Fibroblast of lung (primary cell): ENCODE measurements around the gene SEL1L2.

Experiments
- CTCF ChIP-seq, 2 donors: IDR thresholded peaks in 1 of 2; conservative IDR thresholded peaks in 1 of 2; 1 replicate in 1 of 2; 2 replicates in 1 of 2; pipeline ENCODE4 v1.5.1; 2011 to 2012; ENCODE audit warnings: low read length in 2 of 2, control low read depth in 1 of 2, inconsistent platforms in 1 of 2, low read depth in 1 of 2, mild to moderate bottlenecking in 1 of 2
- EZH2 ChIP-seq: IDR thresholded peaks from 2 replicates; pipeline ENCODE4 v1.5.1; 2012; ENCODE audit warnings: low read length, control low read depth, mild to moderate bottlenecking; ENCODE audit errors: missing control alignments

DNA sequence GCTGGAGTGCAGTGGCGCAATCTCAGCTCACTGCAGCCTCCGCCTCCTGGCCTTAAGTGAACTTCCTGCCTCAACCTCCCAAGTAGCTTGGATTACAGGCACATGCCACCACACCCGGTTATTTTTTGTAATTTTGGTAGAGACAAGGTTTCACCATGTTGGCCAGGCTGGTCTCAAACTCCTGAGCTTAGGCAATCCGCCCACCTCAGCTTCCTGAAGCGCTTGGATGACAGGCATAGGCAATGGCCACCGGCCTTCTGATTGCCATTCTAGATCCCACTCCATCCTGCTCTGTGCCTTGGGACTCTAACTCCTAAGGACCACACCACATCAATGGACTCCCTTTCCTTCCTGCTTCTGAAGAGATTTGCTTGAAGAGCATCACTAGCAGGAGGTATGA is 60.6 kb downstream of the SEL1L2 start:
- no peak for TF ChIP-seq CTCF (conservative IDR thresholded peaks at IDR 0.05 in 1 of 2, IDR thresholded peaks at IDR 0.05 in 1 of 2; ENCODE audit: low read depth in 1 of 2, low read length in 2 of 2)
- TF ChIP-seq EZH2 = no peak
